ENCODE results near the gene XPA.

- TF ChIP-seq CTCF (IDR thresholded peaks at IDR 0.05; ENCODE audit: insufficient read depth, low read depth, low read length) = no peak
- TF ChIP-seq EZH2 (IDR thresholded peaks at IDR 0.05; ENCODE audit: insufficient read depth, low read length) = no peak
These were observed 8.3 kb upstream of the XPA start for GRCh38 chr9:97705354-97705950.

Data from astrocyte (in vitro differentiated cells and primary cell).